ENCODE results near the gene PDGFD.

Gene PDGFD

GRCh38 chr11:104146421-104146820 is 17.5 kb downstream of the PDGFD start:
- no peak for DNase-seq (ENCODE audit: low read depth in 2 of 3, low spot score in 1 of 3)

GRCh38 chr11:104145062-104145461 is 18.9 kb downstream of the PDGFD start:
- DNase-seq (ENCODE audit: low read depth in 2 of 3, low spot score in 1 of 3) = no peak

- no peak for DNase-seq (ENCODE audit: low read depth in 2 of 3, low spot score in 1 of 3)
Observed at GRCh38 chr11:104142698-104143097, 21.2 kb downstream of the PDGFD start.

GRCh38 chr11:104136861-104137260 is 27.1 kb downstream of the PDGFD start:
- no peak for DNase-seq (ENCODE audit: low read depth in 2 of 3, low spot score in 1 of 3)

GRCh38 chr11:104134745-104135144 is 29.2 kb downstream of the PDGFD start:
- no peak for DNase-seq (ENCODE audit: low read depth in 2 of 3, low spot score in 1 of 3)

GRCh38 chr11:104130161-104130560 is 33.8 kb downstream of the PDGFD start:
- DNase-seq (ENCODE audit: low read depth in 2 of 3, low spot score in 1 of 3) = no peak

- no peak for DNase-seq (ENCODE audit: low read depth in 2 of 3, low spot score in 1 of 3)
Observed at GRCh38 chr11:104129145-104129544, 34.8 kb downstream of the PDGFD start.

- no peak for DNase-seq (ENCODE audit: low read depth in 2 of 3, low spot score in 1 of 3)
Observed at GRCh38 chr11:104127828-104128227, 36.1 kb downstream of the PDGFD start.

- no peak for DNase-seq (ENCODE audit: low read depth in 2 of 3, low spot score in 1 of 3)
Observed at GRCh38 chr11:104126464-104126863, 37.5 kb downstream of the PDGFD start.

GRCh38 chr11:104124979-104125378 is 39.0 kb downstream of the PDGFD start:
- DNase-seq (ENCODE audit: low read depth in 2 of 3, low spot score in 1 of 3) = no peak

GRCh38 chr11:104122836-104123235 is 41.1 kb downstream of the PDGFD start:
- no peak for DNase-seq (ENCODE audit: low read depth in 2 of 3, low spot score in 1 of 3)

- DNase-seq (ENCODE audit: low read depth in 2 of 3, low spot score in 1 of 3) = no peak
Observed at GRCh38 chr11:104122011-104122635, 41.8 kb downstream of the PDGFD start.

GRCh38 chr11:104120493-104121137 is 43.3 kb downstream of the PDGFD start:
- no peak for DNase-seq (ENCODE audit: low read depth in 2 of 3, low spot score in 1 of 3)

- DNase-seq (ENCODE audit: low read depth in 2 of 3, low spot score in 1 of 3) = no peak
Observed at GRCh38 chr11:104118105-104118744, 45.7 kb downstream of the PDGFD start.

- no peak for DNase-seq (ENCODE audit: low read depth in 2 of 3, low spot score in 1 of 3)
Observed at GRCh38 chr11:104113541-104113940, 50.4 kb downstream of the PDGFD start.

- DNase-seq (ENCODE audit: low read depth in 2 of 3, low spot score in 1 of 3) = no peak
Observed at GRCh38 chr11:104106136-104106754, 57.7 kb downstream of the PDGFD start.

- no peak for DNase-seq (ENCODE audit: low read depth in 2 of 3, low spot score in 1 of 3)
Observed at GRCh38 chr11:104105155-104105554, 58.8 kb downstream of the PDGFD start.

GRCh38 chr11:104104664-104105063 is 59.3 kb downstream of the PDGFD start:
- DNase-seq (ENCODE audit: low read depth in 2 of 3, low spot score in 1 of 3) = no peak

- no peak for DNase-seq (ENCODE audit: low read depth in 2 of 3, low spot score in 1 of 3)
Observed at GRCh38 chr11:104104201-104104600, 59.7 kb downstream of the PDGFD start.

GRCh38 chr11:104098555-104098954 is 65.4 kb downstream of the PDGFD start:
- no peak for DNase-seq (ENCODE audit: low read depth in 2 of 3, low spot score in 1 of 3)

GRCh38 chr11:104098132-104098531 is 65.8 kb downstream of the PDGFD start:
- DNase-seq (ENCODE audit: low read depth in 2 of 3, low spot score in 1 of 3) = no peak

- no peak for DNase-seq (ENCODE audit: low read depth in 2 of 3, low spot score in 1 of 3)
Observed at GRCh38 chr11:104096900-104097299, 67.0 kb downstream of the PDGFD start.

Measured in stimulated activated CD4-positive, alpha-beta T cell treated with anti-CD3 and anti-CD28 coated beads, Interleukin-12 subunit alpha, Interleukin-12 subunit beta, amount 100 ng/mL, for 48 hours (primary cell).